ENCODE results near the gene CDC14A. TPM values are rescaled to one million over a fixed set of nuclear protein-coding genes. Genes with fewer than 3 reads are reported as not detected.

The CDC14A gene
- total RNA-seq, 1 donor from 2014 or later: 6.3 TPM

DNA sequence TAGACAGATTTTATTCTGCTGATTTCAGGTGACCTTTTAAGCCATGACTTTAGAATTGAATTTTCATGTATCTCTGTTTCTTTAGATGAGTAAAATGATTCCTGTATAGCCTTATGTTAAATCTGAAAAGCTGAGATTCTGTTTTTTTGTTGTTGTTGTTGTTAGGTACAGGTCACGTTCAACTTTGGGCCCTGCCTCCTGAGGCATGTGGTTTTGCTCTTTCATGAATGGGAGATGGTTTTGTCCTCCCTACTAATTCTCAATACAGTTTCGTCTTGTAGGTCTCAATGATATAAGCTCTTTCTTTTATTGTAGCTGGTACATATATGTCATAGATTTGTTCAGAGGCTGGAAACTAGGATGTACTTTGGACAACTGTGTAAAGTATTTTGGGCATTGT is 79.6 kb downstream of the CDC14A start:
- Histone ChIP-seq H3K9ac (ENCODE audit: low read length) (no peak overlapping the region), H2AFZ (ENCODE audit: low read depth, low read length) (no peak overlapping the region), H3K4me1 (ENCODE audit: insufficient read depth, low read length) (no peaks in the 10 kb centered on the region), H3K27me3 (ENCODE audit: insufficient read depth, low read length) (no peaks in the 10 kb centered on the region), H3K79me2 (ENCODE audit: insufficient read depth, low read length) (no peaks in the 10 kb centered on the region), H3K27ac (ENCODE audit: low read depth, low read length) (no peak overlapping the region), H3K36me3 (ENCODE audit: insufficient read depth, low read length) (no peaks in the 10 kb centered on the region), H3K4me3 (ENCODE audit: insufficient read depth, low read depth, low read length) (no peak overlapping the region), H4K20me1 (ENCODE audit: insufficient read depth, low read length) (no peaks in the 10 kb centered on the region), H3K4me2 (ENCODE audit: low read length) (no peak overlapping the region), H3K9me3 (ENCODE audit: insufficient read depth, low read depth, low read length) (no peaks in the 10 kb centered on the region)
- Mint-ChIP-seq H3K27ac (ENCODE audit: unreplicated experiment) (no peak overlapping the region), H3K27me3 (ENCODE audit: low read depth, unreplicated experiment) (no peaks in the 10 kb centered on the region), H3K4me3 (ENCODE audit: unreplicated experiment) (no peak overlapping the region), H3K4me1 (ENCODE audit: low read depth, unreplicated experiment) (no peaks in the 10 kb centered on the region), H3K36me3 (ENCODE audit: low read depth, unreplicated experiment) (no peaks in the 10 kb centered on the region), H3K9me3 (ENCODE audit: unreplicated experiment) (no peaks in the 10 kb centered on the region)
- FAIRE-seq (no peak), DNase-seq (ENCODE audit: low read depth) (no peak)
- TF ChIP-seq, protein P1, sequence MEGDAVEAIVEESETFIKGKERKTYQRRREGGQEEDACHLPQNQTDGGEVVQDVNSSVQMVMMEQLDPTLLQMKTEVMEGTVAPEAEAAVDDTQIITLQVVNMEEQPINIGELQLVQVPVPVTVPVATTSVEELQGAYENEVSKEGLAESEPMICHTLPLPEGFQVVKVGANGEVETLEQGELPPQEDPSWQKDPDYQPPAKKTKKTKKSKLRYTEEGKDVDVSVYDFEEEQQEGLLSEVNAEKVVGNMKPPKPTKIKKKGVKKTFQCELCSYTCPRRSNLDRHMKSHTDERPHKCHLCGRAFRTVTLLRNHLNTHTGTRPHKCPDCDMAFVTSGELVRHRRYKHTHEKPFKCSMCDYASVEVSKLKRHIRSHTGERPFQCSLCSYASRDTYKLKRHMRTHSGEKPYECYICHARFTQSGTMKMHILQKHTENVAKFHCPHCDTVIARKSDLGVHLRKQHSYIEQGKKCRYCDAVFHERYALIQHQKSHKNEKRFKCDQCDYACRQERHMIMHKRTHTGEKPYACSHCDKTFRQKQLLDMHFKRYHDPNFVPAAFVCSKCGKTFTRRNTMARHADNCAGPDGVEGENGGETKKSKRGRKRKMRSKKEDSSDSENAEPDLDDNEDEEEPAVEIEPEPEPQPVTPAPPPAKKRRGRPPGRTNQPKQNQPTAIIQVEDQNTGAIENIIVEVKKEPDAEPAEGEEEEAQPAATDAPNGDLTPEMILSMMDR (IDR thresholded peaks at IDR 0.05; ENCODE audit: insufficient read depth, low read depth, low read length): no peak
- TF ChIP-seq EZH2 (IDR thresholded peaks at IDR 0.05; ENCODE audit: insufficient read depth, low read length): no peak

DNA sequence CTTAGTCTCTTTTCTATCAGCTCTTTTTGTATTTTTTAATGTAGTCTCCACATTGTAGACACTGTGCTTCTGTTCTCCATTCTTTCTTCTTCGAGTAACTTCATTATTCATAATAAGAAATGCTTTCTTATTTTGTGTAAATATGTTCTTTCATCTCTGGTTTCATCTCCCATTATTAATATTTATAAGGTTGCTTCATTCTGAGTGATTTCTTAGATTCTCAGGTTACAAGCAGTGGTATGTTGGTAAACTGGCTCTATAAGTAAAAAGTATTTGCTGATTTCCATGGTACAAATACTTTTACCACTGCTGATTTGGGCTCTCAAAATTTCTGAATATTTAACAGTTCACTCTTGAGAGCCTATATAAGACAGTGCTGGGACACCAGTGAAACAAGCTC is 81.3 kb downstream of the CDC14A start:
- no peak overlapping the region for H2AFZ ChIP-seq (ENCODE audit: low read depth, low read length)
- no peaks in the 10 kb centered on the region for H3K36me3 ChIP-seq (ENCODE audit: insufficient read depth, low read length)
- H3K4me2 ChIP-seq (ENCODE audit: low read length): no peak overlapping the region
- DNase-seq (ENCODE audit: low read depth): no peak
- H3K27me3 ChIP-seq (ENCODE audit: insufficient read depth, low read length): no peaks in the 10 kb centered on the region
- Mint-ChIP-seq H3K36me3 (ENCODE audit: low read depth, unreplicated experiment) (no peaks in the 10 kb centered on the region), H3K4me3 (ENCODE audit: unreplicated experiment) (no peak overlapping the region), H3K27me3 (ENCODE audit: low read depth, unreplicated experiment) (no peaks in the 10 kb centered on the region), H3K9me3 (ENCODE audit: unreplicated experiment) (no peaks in the 10 kb centered on the region), H3K4me1 (ENCODE audit: low read depth, unreplicated experiment) (no peaks in the 10 kb centered on the region), H3K27ac (ENCODE audit: unreplicated experiment) (no peak overlapping the region)
- no peak overlapping the region for H3K4me3 ChIP-seq (ENCODE audit: insufficient read depth, low read depth, low read length)
- H3K9ac ChIP-seq (ENCODE audit: low read length): no peak overlapping the region
- TF ChIP-seq, protein P1 (IDR thresholded peaks at IDR 0.05; ENCODE audit: insufficient read depth, low read depth, low read length): no peak
- no peak for TF ChIP-seq EZH2 (IDR thresholded peaks at IDR 0.05; ENCODE audit: insufficient read depth, low read length)
- no peaks in the 10 kb centered on the region for H3K4me1 ChIP-seq (ENCODE audit: insufficient read depth, low read length)
- no peak for FAIRE-seq
- no peaks in the 10 kb centered on the region for H3K79me2 ChIP-seq (ENCODE audit: insufficient read depth, low read length)
- H4K20me1 ChIP-seq (ENCODE audit: insufficient read depth, low read length): no peaks in the 10 kb centered on the region
- H3K9me3 ChIP-seq (ENCODE audit: insufficient read depth, low read depth, low read length): no peaks in the 10 kb centered on the region
- no peak overlapping the region for H3K27ac ChIP-seq (ENCODE audit: low read depth, low read length)

DNA sequence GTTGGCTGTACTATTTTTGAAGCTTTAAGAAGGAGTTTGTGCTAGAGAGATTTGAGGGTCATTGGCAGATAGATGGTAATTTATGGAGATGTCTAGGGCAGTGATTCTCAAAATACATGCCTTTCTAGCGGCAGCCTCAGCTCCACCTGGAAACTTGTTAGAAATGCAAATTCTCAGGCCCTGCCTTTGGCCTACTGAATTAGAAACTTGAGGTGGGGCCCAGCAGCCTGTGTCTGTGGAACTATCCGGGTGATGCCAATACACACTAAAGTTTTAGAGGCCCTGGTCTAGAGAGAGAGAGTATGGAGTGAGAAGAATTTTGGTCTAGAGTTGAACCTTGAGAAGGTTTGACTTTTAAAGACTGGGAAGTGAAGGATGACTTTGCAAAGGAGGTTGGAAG is 82.5 kb downstream of the CDC14A start:
- Mint-ChIP-seq H3K27ac (ENCODE audit: unreplicated experiment) (no peak overlapping the region), H3K36me3 (ENCODE audit: low read depth, unreplicated experiment) (no peaks in the 10 kb centered on the region), H3K4me1 (ENCODE audit: low read depth, unreplicated experiment) (peaks cover under 1% of the 10 kb centered on the region), H3K9me3 (ENCODE audit: unreplicated experiment) (no peaks in the 10 kb centered on the region), H3K27me3 (ENCODE audit: low read depth, unreplicated experiment) (no peaks in the 10 kb centered on the region), H3K4me3 (ENCODE audit: unreplicated experiment) (no peak overlapping the region)
- Histone ChIP-seq H4K20me1 (ENCODE audit: insufficient read depth, low read length) (no peaks in the 10 kb centered on the region), H3K9ac (ENCODE audit: low read length) (no peak overlapping the region), H3K9me3 (ENCODE audit: insufficient read depth, low read depth, low read length) (no peaks in the 10 kb centered on the region), H3K79me2 (ENCODE audit: insufficient read depth, low read length) (no peaks in the 10 kb centered on the region), H3K27ac (ENCODE audit: low read depth, low read length) (no peak overlapping the region), H2AFZ (ENCODE audit: low read depth, low read length) (no peak overlapping the region), H3K4me2 (ENCODE audit: low read length) (no peak overlapping the region), H3K27me3 (ENCODE audit: insufficient read depth, low read length) (no peaks in the 10 kb centered on the region), H3K4me1 (ENCODE audit: insufficient read depth, low read length) (no peaks in the 10 kb centered on the region), H3K4me3 (ENCODE audit: insufficient read depth, low read depth, low read length) (no peak overlapping the region), H3K36me3 (ENCODE audit: insufficient read depth, low read length) (no peaks in the 10 kb centered on the region)
- FAIRE-seq: no peak
- no peak for DNase-seq (ENCODE audit: low read depth)
- no peak for TF ChIP-seq EZH2 (IDR thresholded peaks at IDR 0.05; ENCODE audit: insufficient read depth, low read length)
- TF ChIP-seq, protein P1 (IDR thresholded peaks at IDR 0.05; ENCODE audit: insufficient read depth, low read depth, low read length): no peak

All from astrocyte (in vitro differentiated cells and primary cell).